Superior temporal gyrus (tissue), 1 donor: ENCODE data around the gene SEC23A.
A peak's percentile ranks its signal among the peaks of the same experiment; 100 is the strongest.
"Not testable (repeated sequence)": the region's sequence is repeated elsewhere in the genome, so short reads cannot be mapped to it uniquely, and the experiment has no call there.

Source experiments
- DNase-seq: peaks from one replicate; pipeline ENCODE4 v3.0.0-alpha.2; 2016; ENCODE audit errors: extremely low spot score

Gene SEC23A

DNA sequence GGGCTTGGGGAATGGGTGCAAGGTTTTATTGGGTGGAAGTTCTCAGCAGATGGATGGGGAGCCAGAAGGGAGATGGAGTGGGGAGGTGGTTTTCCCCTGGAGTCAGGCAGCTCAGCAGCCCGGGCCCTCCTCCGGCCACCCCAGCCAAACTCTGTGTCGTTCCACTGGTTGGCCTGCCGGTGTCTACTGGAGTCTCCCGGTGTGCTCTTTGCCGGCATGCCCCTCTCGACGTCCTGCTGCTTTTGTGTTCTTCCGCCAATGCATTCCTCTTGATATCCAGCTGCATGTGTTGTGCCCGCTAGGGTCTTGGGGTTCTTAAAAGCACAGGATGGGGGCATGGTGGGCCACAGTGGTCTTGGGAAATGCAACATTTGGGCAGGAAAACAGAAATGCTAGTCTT lies 72.8 kb downstream of the SEC23A start:
- no peak for DNase-seq

DNA sequence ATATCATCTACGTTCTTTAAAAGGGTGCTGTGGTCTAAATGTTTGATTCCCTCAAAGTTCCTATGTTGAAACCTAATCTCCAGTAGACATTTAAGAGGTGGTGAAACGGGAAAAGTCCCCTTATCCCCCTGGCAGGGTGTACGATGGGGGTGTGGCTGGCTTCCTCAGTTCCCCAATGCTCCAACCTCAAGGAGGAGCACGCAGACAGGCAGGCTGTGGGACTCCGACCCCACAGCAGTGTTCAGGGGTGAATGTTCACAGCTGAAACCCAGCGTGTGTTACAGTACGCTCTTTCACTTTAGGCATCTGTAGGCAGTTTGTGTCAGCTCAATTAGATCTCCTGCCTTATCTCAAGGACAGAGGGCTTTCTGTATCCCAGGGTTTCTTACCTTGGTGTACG lies 73.2 kb downstream of the SEC23A start:
- no peak for DNase-seq

DNA sequence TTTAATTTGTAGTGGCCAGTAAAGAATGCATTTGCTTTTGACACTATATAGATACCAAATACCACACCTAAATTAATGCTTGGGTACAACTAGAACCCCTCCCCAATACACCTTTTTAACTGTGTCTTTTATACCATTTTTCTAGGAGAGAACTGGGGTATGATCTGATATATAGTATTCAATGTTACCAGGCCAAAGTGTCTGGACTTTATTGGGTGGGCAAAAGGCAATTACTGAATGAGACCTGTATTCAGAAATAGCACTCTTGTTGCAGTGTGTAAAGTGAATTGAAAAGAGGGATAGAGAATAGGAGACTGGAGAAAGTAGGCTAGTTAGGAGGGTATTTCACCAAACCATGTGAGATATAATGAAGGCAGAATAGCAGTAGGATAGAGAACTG lies 74.4 kb downstream of the SEC23A start:
- DNase-seq, result no peak

DNA sequence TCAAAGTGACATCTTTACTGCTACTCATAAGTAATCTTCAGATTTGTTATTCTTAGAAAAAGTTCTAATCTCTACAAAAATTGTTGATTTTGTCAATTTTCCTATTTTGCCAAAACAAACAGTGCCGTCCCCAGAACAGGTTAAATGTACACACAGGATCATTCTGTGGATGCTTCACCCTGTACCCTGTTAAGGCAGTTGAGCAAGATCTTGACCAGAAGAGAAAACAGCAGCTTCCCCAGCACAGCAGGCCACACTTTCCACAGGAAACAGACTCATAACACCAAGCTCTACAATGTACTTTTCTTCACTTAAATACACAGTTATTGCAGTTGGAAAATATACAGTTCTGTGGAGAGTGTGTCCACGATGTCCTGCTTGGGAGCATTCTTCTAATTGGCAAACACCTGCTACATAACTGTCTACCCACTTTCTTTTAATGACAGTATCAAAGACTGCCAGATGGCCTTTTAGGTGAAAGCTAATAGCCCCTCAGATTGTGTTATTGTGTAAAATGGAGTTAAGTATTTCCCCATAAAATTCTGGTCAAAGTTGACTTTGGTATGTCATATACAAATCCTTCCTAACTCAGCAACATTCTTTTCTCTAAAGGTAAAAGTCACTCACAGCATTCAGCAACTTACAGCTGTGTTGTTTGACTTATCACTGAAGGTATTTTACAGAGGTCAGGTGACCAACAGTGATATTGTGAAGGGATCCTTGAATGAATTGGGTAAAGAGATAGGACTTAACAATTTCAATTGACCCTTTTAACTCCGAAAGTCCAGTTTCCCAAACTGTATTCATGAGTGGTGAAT lies 77.0 kb downstream of the SEC23A start:
- no peak for DNase-seq

DNA sequence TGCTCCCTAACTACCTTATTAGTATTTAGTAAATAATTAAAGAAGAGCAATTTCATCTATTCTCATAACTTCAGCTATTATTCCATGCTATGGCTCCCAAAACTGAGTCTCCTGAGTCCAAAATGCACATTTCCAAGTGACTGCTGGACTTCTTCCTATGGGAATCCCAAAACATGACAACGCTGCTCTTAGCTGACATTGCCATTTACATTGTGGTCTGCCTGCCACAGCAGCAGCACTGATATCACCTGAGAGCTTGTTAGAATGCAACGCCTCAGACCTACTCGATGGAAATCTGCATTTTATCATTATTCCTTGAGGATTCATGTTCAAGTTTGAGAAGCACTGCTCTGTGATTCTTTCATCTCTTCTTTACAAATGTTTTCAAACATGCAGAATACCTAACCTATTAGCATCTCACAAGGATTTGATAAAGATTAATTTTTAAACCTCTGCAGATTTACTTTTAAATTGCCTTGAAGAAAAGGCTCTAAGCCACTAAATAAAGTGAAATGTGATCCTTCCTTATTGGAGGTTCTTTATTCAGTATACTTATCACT lies 77.7 kb downstream of the SEC23A start:
- no peak for DNase-seq

DNA sequence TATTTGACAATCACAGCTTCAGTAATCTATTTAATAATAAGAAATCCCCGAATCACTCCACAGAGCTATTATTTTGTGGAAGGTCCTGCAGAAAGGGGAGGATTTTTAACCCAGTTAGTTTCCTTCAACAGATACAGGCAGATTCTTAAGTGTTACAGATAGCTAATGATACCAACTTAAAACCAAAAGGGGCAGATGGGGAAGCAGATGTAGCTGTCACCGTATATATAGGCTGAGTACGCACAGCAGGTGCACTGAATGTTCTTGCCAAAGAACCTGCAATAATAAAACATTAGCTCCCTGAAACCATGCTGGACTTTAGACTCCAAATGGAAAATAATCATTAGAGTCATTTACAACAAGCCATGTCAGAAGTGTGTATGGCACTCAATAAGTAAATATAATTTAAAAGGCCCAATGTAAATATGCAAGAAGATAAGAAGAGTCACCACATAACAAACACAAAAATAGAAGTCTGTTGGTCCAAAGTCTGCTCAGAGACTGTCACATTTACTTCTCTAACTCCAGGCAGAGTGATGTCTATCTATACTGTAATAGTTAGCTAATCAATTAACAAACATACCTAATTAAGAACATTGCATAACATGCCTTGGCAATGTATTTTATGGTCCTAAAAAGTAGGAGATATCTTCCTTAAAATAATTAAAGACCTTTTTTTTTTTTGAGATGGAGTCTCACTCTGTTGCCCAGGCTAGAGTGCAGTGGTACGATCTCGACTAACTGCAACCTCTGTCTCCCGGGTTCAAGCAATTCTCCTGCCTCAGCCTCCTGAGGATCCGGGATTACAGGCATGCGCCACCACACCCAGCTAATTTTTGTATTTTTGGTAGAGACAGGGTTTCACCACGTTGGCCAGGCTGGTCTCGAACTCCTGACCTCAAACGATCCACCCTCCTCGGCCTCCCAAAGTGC lies 78.8 kb downstream of the SEC23A start:
- no peak for DNase-seq

DNA sequence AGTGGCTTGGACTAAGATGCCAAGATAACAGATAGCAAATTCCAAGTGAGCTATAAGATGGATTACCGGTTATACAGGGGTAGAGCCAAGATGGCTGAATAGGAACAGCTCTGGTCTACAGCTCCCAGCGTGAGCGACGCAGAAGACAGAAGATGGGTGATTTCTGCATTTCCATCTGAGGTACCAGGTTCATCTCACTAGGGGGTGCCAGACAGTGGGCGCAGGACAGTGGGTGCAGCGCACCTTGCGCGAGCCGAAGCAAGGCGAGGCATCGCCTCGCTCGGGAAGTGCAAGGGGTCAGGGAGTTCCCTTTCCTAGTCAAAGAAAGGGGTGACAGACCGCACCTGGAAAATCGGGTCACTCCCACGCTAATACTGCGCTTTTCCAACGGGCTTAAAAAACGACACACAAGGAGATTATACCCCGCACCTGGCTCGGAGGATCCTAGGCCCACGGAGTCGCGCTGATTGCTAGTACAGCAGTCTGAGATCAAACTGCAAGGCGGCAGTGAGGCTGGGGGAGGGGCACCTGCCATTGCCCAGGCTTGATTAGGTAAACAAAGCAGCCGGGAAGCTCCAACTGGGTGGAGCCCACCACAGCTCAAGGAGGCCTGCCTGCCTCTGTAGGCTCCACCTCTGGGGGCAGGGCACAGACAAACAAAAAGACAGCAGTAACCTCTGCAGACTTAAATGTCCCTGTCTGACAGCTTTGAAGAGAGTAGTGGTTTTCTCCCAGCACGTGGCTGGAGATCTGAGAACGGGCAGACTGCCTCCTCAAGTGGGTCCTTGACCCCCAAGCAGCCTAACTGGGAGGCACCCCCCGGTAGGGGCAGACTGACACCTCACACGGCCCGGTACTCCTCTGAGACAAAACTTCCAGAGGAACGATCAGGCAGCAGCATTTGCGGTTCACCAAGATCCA lies 85.7 kb downstream of the SEC23A start:
- not testable (repeated sequence) for DNase-seq

DNA sequence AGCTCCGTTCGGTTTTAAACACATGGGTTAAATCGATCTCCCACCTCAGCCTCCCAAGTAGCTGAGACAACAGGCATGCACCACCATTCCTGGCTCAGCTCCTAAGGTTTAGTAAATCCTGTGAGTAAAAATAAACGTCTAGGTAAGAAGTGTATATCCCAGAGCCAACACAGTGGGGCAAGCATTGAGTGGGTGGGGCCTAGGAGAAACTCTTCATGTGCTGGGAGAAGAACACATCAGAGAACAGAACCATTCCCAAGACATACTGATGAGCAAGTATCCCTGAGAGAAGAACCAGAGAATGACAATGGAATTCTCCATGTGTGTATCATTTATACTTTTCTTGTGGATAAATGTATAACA lies 86.3 kb downstream of the SEC23A start:
- no peak for DNase-seq

DNA sequence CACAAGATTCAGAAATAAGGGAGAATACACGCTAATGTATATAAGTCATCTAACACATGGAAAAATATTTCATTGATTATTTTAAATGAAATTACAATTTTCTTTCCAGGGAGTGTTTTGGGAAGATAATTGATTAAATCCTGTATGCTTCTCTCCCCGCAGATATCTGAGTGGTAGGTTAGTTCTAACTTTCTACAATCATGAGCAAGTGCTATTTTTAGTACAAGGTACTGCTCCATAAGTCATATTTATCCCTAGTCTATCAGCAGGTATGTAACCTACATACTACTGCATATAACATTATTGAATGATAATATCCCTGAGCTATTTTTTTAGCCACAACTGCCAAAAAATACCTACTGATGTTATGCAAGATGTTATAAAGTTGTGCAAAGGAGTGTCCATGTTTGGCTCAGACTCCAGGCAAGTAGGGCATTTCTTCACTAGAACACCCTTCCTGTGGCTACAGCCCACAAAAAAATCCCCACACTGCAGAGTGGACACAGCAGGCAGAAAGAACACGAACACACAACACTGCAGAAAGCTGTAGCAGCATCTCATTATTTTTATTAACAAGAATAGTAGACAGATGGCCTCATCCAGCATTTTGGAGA lies 87.0 kb downstream of the SEC23A start:
- DNase-seq, result no peak

DNA sequence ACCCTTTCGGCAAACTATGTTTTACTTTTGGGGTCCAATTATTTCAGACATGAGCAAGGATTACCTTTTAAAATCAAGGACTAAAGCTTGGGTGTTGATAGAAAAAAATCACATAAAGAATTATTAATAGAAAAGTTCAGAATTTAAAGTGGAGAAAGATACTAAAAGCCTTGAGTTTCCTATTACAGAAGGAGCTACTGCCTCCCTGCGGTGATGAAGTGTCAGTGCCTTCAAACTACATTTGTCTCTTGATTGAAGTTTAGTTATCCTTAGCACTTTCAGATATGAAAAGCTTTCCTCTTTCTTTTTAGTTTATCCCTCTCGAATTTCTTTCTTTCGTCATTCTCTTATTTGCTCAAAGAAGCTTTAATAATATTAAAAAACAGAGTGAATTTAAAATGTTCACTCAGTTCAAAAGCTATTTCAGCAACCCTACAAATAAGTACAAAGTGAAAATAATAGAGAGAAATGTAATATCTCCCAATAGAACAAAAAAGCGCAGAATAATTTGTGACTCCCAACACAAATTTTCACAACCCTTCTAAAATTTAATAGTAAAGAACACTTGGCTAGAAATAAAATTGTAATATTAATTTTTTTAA lies 87.6 kb downstream of the SEC23A start:
- peak; percentile 91 for DNase-seq

DNA sequence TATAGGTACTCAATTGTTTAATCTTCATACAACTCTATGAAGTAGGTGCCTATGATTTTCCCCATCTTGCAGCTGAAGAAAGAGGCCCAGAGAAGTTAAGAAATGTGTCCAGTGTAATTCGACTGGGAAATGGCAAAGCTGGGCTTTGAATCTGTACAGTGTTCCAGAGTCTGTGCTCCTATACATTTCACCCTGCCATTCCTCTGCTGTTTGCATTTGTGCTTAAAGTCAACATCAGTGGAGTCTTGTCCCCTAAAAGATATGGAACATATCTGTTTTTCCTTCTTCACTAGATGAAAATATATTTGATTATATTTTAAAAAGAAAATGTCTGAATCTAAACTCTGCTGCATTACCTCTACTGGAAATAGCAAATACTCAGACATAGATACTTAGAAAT lies 88.6 kb downstream of the SEC23A start:
- DNase-seq, result no peak

DNA sequence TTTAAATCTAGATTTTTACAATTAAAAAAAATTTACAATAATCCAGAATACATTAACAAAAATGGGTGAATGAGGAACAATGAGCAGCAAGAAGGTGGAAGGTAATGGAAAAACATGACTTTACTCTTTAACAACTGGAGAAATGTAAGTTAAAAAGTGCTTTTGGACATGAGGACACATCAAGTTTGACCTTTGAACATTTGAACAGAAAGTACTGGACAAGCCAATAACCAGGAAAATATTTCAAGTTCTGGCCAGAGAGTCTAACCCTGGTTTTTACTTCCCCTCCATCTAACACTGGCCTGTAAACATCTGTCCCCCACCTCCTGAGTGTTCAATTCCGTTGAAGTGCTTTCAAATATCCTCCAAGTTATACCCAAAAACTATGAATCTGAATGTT lies 94.1 kb downstream of the SEC23A start:
- not testable (repeated sequence) for DNase-seq

DNA sequence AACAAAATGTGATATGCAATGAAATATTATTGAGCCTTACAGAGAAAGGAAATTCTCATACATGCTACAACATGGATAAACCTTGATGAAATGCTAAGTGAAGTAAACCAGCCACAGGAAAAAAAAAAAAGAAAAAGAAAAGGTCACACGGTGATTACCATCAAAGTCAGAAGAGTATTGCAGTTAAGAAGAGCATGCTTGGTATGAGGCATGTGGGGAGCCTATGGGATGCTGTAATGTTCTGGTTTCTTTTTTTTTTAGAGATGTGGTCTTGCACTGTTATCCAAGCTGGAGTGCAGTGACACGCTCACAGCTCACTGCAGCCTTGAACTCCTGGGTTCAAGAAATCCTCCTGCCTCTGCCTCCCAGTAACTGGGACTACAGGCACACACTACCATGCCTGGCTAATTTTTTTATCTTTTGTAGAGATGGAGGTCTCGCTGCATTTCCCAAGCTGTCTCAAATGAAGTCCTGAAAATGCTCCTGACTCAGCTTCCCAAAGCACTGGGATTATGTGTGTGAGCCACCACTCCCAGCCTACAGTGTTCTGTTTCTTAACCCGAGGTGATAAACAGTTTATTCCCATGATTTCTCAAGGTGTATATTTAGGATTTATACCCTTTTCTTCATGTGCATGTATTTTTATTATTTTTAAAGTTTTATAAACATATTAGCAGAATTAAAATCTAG lies 96.2 kb downstream of the SEC23A start:
- DNase-seq, result no peak

DNA sequence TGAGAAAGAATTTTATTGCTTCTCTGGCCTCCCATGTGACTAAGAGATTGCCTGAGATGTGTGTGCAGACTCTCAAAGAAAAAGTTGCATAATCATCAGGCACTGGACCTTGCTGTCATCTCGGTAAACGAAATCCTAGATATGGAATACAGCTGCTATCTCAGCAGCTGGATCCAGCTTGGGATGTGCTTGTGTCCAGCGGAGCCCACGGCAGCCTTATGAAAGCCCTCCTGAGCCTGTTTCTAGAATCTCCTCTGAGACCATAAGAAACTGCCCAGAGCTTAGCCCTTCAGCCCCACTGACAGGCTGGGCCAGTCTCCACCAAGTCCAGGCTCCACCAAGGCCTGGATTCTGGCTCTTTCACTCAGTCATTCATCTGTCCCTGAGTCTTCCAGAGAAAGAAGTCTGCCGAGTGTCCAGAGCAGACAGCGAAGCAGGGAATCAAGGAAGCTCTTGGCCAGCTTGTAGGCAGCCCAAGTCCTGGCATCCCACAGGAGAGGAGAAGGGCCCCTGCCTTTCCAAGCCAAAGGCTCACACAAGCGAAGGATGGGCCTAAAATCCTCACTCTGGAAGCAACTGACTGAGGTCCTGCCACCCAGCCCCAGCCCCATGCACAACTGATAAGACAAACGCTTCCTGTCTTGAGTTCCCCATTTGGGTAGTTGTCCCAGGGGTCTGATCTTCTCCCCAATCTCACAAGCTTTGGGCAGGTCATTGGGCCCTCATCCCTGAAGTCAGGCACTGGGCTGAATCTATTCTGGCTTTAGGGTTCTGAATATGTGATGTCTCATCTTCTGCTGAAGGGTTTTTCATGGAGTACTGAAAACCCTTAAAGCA lies 97.8 kb downstream of the SEC23A start:
- DNase-seq, result no peak

DNA sequence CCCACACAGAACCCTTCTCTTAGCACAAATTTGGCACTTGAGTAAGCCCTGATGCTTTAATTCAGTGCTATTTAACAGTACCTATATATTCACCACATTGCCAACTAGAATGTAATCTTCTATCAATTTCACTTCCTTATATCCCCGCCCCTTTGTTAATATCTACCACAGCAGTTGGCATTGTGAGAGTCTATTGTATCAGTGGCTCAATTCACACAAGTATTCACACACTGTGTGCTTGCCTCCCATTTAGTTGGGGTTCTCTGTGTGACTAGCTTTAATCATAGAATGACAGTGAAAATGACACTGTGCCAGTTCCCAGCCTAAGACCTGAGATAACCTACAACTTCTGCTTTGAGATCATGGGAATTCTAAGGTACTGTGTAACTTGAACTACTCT lies 103.1 kb downstream of the SEC23A start:
- DNase-seq, result peak; percentile 5

DNA sequence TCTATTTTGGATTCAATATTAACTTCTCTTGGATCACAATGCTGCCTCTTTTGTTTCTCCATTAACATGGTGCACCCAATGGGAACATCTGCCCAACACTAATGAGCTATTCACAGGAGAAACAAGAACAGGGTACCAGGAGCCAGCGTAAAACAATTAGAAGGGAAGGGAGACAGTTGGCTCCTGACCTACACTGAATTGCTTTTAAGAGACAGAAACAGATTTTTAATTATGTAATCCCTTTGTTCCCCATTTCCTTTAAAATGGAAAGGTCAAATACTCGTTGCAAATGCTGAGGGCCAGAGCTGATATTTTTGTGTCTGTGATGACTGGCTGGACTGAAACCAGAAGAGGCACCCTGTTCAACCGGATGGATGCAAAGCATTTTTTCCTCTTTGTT lies 108.3 kb downstream of the SEC23A start:
- peak; percentile 43 for DNase-seq

DNA sequence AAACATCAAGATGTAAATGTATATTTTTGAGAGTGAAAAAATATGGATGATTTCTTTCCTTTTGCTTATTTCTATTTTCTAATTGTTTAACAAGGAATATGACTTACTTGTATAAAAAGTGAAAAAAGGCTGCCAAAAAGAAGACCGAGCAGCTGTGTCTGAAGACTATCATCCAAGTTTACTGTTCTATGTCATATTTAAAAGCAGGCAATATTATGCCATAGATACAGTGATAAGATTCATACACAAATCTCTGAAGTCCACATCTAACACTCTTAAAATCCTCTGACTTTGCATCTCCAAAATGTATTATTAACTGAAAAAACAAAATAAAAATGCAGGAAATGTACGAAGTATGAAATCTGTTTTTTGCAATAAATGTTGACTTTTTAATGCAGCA lies 109.1 kb downstream of the SEC23A start:
- DNase-seq, result no peak

DNA sequence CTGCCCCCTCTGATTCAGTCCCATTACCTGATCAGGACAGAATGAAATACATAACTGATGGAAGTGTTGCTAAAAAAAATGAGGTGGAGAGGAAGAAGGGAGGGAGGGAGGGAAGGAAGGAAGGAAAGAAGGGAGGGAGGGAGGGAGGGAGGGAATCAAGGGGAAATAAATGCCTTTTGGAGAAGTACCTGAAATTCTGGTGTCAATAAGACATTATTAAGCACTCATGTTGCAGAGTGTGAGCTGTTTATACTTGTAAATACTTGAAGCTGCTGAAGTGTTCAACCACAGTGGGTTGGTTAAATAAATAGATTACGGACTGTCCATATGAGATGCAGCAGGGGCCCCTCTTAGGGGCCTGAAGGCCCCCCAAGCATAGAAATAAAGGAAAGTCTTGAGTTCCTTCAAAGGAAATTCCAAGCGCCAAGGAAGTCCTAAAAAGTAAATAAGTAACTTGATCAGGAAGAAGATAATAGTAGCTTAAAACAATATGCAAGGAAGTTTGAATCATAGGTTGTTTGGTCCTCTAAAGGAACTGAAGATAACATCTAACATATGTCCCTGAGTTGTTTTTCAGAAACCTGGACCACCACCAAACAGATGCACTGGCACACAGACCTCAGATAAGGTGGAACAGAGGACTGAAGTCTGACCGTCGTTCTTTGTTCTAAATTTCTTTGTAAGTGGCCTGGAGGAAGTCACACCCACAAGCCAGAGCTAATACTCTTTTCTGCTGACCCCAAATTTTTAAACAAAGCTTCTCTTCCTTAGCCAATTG lies 110.8 kb downstream of the SEC23A start:
- DNase-seq, result no peak
